Ovary (tissue), 9 donors: ENCODE measurements around the gene LRRC4C. TPM values are rescaled to one million over a fixed set of nuclear protein-coding genes. Genes with fewer than 3 reads are reported as not detected.

Experiments used
- DNase-seq, 5 donors: peaks; one replicate each; pipeline ENCODE4 v3.0.0-alpha.2; 2019 to 2020
- H3K27ac ChIP-seq, 2 donors: fragments of 200-600 bp; one replicate each; pipeline versions ENCODE4 v1.5.1 to v1.8.0; 2019 to 2022
- H3K27me3 ChIP-seq: fragments of 200-600 bp; one replicate; pipeline ENCODE4 v1.8.0; 2022
- H3K36me3 ChIP-seq: fragments of 200-600 bp; sonication (generic); one replicate; pipeline ENCODE4 v1.5.1; 2019
- H3K4me1 ChIP-seq: one replicate; pipeline ENCODE4 v1.8.1; 2013; ENCODE audit warnings: mild to moderate bottlenecking, moderate library complexity; ENCODE audit not compliant: insufficient read depth
- H3K4me3 ChIP-seq: fragments of 200-600 bp; sonication (generic); one replicate; pipeline ENCODE4 v1.5.1; 2017
- H3K9me3 ChIP-seq, 2 donors: fragments of 200-600 bp in 1 of 2; sonication (generic) in 1 of 2; one replicate each; pipeline versions ENCODE4 v1.5.1 to v1.8.1; 2013 to 2019; ENCODE audit warnings: mild to moderate bottlenecking in 1 of 2, moderate library complexity in 1 of 2
- CTCF ChIP-seq, 3 donors: fragments of 450-650 bp in 2 of 3; fragments of 200-600 bp in 1 of 3; IDR thresholded peaks; one replicate each; pipeline versions ENCODE4 v1.5.1 to v1.8.0; 2016 to 2022; ENCODE audit warnings: antibody characterized with exemption in 3 of 3, mild to moderate bottlenecking in 1 of 3
- EP300 ChIP-seq: sonication (generic); formaldehyde crosslinking; IDR thresholded peaks from one replicate; pipeline ENCODE4 v1.6.1; 2017; ENCODE audit warnings: antibody characterized with exemption
- POLR2A ChIP-seq: fragments of 450-650 bp; IDR thresholded peaks from one replicate; pipeline ENCODE4 v1.6.1; 2017; ENCODE audit warnings: antibody characterized with exemption, mild to moderate bottlenecking, moderate library complexity
- WGBS, 3 donors: extraction: QIAGEN DNeasy Blood & Tissue Kit in 1 of 3; methylation state at CpG; one replicate each; pipeline versions ENCODE4 v1.1.5 to v1.1.7; 2013 to 2017; 5-methylcytosine and 5-hydroxymethylcytosine counted together
- intact Hi-C, 4 donors: fragments of 100-400 bp; cut with DNase I; formaldehyde crosslinking; loops; one replicate each; pipeline versions ENCODE4 v1.11.0 to v1.15.1; 2022 to 2023
- polyA plus RNA-seq, 2 donors: library from polyadenylated mRNA; stranded (reverse); fragments of 200-250 nt in 1 of 2; fragments of 350-450 nt in 1 of 2; fragmentation: Illumina TruSeq in 1 of 2; extraction: RNeasy Lipid Tissue Mini Kit (QIAGEN cat#74804) in 1 of 2; gene quantifications; one replicate each; pipeline ENCODE4 v1.2.3, GENCODE V29; 2013 to 2014
- total RNA-seq, 7 donors: library from RNA; depleted of rRNA in 2 of 7; stranded (reverse); fragments of >200 nt in 2 of 7; fragmentation: NEBNext Ultra II Directional in 3 of 7; extraction: Animal tissue kit (Norgen Biotek cat#: 25700) in 3 of 7; gene quantifications; one replicate each; pipeline versions ENCODE4 v1.1.0 to v1.2.4, GENCODE V29; 2016 to 2023
- donor health status: DM: no; HTN: no; CAD: no; lungs with moderate emphysema.
- donor health status: DM: no; HTN: no; CAD: no.
- donor health status: Bipolar disorder and iron deficiency.
- donor health status: DM: yes; HTN: yes; CAD: no.
- donor health status: DM: no; HTN: no; CAD: no.
- donor health status: DM: yes; HTN: yes; CAD: no.

LRRC4C gene
- total and polyA plus RNA-seq, 9 donors: 0.15 to 12.5 (median 0.78) TPM

- no peak for DNase-seq
- H3K4me3 ChIP-seq: no peak overlapping the region
- H3K9me3 ChIP-seq: no peaks in the 10 kb centered on the region
- no peak for TF ChIP-seq POLR2A
- no peak for TF ChIP-seq EP300
- TF ChIP-seq CTCF (IDR thresholded peaks at IDR 0.05): no peak
- WGBS, 3 donors: 94 to 98% (median 95%) methylated on average over 4 of the region's 4 CpGs
- intact Hi-C loops: no loop called here
- no peaks in the 10 kb centered on the region for H3K4me1 ChIP-seq
- H3K27me3 ChIP-seq: no peaks in the 10 kb centered on the region
- H3K36me3 ChIP-seq: no peaks in the 10 kb centered on the region
- no peak overlapping the region for H3K27ac ChIP-seq
Measured at GRCh38 chr11:40354121-40354520, 1105.3 kb downstream of the LRRC4C start.

DNA sequence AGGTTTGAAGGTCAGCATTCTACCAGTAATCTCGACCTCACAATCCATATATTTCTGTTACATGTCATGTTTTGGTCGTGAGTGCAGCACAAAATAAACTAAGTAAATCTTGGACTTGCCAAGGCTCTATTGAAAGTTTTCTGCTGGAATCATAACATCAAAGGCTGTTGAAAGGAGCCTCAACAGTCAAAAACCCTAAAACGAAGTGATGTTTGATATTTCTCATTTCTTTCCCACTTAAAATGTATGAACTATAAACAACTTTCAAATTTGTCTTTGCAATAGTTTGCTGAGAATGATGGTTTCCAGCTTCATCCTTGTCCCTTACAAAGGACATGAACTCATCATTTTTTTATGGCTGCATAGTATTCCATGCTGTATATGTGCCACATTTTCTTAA is 1118.5 kb downstream of the LRRC4C start:
- no peaks in the 10 kb centered on the region for H3K27me3 ChIP-seq
- intact Hi-C loops: no loop called here
- H3K4me3 ChIP-seq: no peak overlapping the region
- H3K27ac ChIP-seq: no peak overlapping the region
- 25 to 48% (median 26%) methylated on average over 3 of the region's 3 CpGs for WGBS, 3 donors
- no peaks in the 10 kb centered on the region for H3K4me1 ChIP-seq
- no peak for DNase-seq
- no peak for TF ChIP-seq EP300
- TF ChIP-seq CTCF (IDR thresholded peaks at IDR 0.05): no peak
- TF ChIP-seq POLR2A: no peak
- H3K36me3 ChIP-seq: no peaks in the 10 kb centered on the region
- H3K9me3 ChIP-seq: no peaks in the 10 kb centered on the region

- H3K27me3 ChIP-seq: no peaks in the 10 kb centered on the region
- TF ChIP-seq EP300: no peak
- TF ChIP-seq POLR2A: no peak
- no peak for TF ChIP-seq CTCF (IDR thresholded peaks at IDR 0.05)
- no peak overlapping the region for H3K4me3 ChIP-seq
- intact Hi-C loops: loop anchor here in 1 of 4 donors (5.0 kb wide), 1 partner anchor 1114 kb away; no protein-coding TSS in a partner anchor
- no peak overlapping the region for H3K27ac ChIP-seq
- no peak for DNase-seq
- WGBS, 3 donors: 62 to 71% (median 63%) methylated on average over 6 of the region's 6 CpGs
- no peaks in the 10 kb centered on the region for H3K9me3 ChIP-seq
- H3K4me1 ChIP-seq: no peaks in the 10 kb centered on the region
- no peaks in the 10 kb centered on the region for H3K36me3 ChIP-seq
Measured at GRCh38 chr11:40338739-40339138, 1120.7 kb downstream of the LRRC4C start.

DNA sequence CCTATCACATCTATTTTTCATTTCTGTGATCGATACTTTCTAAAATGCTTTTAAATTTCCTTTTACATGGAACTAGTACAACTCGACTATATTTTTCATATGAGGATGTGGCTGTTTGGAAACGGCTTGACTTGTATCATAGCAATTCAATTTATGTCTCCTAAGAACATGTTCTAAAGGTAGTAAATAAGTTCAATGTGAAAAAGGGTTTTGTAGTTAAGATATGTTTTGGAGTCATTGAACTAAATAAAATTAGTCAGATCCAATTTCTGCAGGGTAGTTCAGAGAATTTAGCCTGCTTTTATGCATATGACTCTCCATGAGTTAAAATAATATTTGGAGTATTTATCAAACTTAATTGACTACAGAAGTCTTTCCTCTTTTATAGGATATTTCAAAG is 1121.4 kb downstream of the LRRC4C start:
- H3K27ac ChIP-seq: no peak overlapping the region
- H3K4me3 ChIP-seq: no peak overlapping the region
- intact Hi-C loops: loop anchor here in 1 of 4 donors (5.0 kb wide), 1 partner anchor 1114 kb away; no protein-coding TSS in a partner anchor
- no peaks in the 10 kb centered on the region for H3K27me3 ChIP-seq
- no peaks in the 10 kb centered on the region for H3K9me3 ChIP-seq
- no peaks in the 10 kb centered on the region for H3K36me3 ChIP-seq
- WGBS, 3 donors: 83 to 87% (median 86%) methylated on average over 3 of the region's 3 CpGs
- no peaks in the 10 kb centered on the region for H3K4me1 ChIP-seq
- DNase-seq: no peak
- TF ChIP-seq EP300: no peak
- TF ChIP-seq POLR2A: no peak
- TF ChIP-seq CTCF (IDR thresholded peaks at IDR 0.05): no peak
